PFSK-1 (cell line): Measurements from ENCODE around the gene RARB.

ENCODE experiments used
- POLR2AphosphoS5 ChIP-seq: IDR thresholded peaks from 2 replicates; pipeline ENCODE4 v1.6.1; 2012; ENCODE audit warnings: low read depth, mild to moderate bottlenecking, control low read depth, low read length, moderate library complexity
- SIN3A ChIP-seq: IDR thresholded peaks from 2 replicates; pipeline ENCODE4 v1.6.1; 2012; ENCODE audit warnings: mild to moderate bottlenecking, low read length, moderate library complexity, borderline replicate concordance; ENCODE audit not compliant: insufficient read depth
- TAF1 ChIP-seq: IDR thresholded peaks from 2 replicates; pipeline ENCODE4 v1.6.1; 2012; ENCODE audit warnings: low read length, control low read depth, borderline replicate concordance; ENCODE audit not compliant: insufficient read depth
- TF ChIP-seq, protein P1 (sequence below), 2 experiments: IDR thresholded peaks; 2 replicates each; pipeline versions ENCODE4 v1.6.1 to v1.8.0; 2011 to 2012; ENCODE audit warnings: low read depth in 2 of 2, low read length in 2 of 2, control low read depth in 1 of 2, inconsistent platforms in 1 of 2, mild to moderate bottlenecking in 1 of 2, moderate library complexity in 1 of 2; ENCODE audit not compliant: insufficient read depth in 1 of 2

DNA sequence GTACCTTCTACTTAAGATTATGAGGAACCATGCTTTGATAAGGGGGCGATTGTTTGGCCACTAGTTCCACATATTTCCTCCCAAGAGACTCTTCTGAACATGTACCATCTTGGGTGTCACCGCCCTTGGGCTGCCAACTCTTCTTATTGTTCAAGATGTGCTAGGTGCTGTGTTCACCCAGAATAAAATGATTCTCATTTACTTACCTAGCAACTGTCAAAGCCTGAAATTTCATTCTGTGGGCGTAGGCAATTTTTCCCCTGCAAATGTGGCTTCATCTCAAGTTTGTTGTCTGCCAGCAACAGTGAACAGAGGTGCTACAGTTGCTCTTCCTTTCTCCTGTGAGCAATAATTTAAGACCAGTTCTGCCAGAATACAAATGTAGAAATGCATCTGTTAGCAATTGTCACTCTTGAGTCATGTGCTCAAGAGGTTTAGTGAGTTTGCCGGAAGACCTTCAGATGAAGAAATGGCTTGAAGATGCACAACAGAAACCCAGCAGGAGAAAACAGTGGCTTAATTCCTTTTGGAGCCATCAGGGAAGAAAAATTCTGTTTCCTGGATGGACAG lies 41.3 kb upstream of the RARB start:
- TF ChIP-seq POLR2AphosphoS5 (no peak), TAF1 (no peak), SIN3A (no peak)
- TF ChIP-seq, protein P1, sequence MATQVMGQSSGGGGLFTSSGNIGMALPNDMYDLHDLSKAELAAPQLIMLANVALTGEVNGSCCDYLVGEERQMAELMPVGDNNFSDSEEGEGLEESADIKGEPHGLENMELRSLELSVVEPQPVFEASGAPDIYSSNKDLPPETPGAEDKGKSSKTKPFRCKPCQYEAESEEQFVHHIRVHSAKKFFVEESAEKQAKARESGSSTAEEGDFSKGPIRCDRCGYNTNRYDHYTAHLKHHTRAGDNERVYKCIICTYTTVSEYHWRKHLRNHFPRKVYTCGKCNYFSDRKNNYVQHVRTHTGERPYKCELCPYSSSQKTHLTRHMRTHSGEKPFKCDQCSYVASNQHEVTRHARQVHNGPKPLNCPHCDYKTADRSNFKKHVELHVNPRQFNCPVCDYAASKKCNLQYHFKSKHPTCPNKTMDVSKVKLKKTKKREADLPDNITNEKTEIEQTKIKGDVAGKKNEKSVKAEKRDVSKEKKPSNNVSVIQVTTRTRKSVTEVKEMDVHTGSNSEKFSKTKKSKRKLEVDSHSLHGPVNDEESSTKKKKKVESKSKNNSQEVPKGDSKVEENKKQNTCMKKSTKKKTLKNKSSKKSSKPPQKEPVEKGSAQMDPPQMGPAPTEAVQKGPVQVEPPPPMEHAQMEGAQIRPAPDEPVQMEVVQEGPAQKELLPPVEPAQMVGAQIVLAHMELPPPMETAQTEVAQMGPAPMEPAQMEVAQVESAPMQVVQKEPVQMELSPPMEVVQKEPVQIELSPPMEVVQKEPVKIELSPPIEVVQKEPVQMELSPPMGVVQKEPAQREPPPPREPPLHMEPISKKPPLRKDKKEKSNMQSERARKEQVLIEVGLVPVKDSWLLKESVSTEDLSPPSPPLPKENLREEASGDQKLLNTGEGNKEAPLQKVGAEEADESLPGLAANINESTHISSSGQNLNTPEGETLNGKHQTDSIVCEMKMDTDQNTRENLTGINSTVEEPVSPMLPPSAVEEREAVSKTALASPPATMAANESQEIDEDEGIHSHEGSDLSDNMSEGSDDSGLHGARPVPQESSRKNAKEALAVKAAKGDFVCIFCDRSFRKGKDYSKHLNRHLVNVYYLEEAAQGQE (IDR thresholded peaks at IDR 0.05; ENCODE audit: insufficient read depth in 1 of 2, low read depth in 2 of 2, low read length in 2 of 2): no peak
